ENCODE results near the gene USH2A.

DNA sequence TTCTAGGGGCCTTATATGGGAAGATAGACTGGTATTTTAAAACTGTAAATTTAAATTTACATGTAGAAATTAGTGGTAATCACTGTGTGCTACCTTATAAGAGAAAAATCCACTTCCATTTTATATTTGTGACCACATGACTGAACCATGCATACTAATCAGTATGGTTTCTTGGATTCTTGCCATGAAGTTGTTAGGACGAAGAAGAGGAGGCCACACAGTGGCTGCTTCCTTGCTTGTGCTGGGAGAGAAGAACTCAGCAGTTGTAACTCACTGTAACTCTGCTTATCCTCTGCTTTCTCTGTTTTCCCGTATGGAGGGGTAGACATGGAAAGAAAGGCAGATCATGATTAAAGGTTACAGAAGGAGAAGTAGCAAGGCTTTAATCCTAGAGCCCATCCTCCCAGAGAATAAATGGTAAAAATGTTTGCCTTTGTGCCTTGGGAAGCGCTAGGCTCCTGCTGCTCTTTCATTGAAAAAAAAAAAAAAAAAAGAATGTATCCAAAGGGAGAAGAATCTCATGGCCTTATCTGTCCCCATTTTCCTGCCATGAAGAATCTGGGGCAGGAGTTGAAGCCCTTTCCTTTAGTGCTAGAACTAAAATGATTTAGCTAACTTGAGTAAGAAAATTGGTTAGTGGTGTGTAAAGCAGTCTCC is 823.7 kb downstream of the USH2A start:
- no peak for TF ChIP-seq POLR2A (IDR thresholded peaks at IDR 0.05; ENCODE audit: low read length)
- no peak for TF ChIP-seq GATA1 (IDR thresholded peaks at IDR 0.05; ENCODE audit: low read depth, low read length)
